Measurements from ENCODE around the gene ICAM2.

Gene ICAM2

GRCh38 chr17:64020056-64020766, at the start of gene ICAM2:
TSS of gene ICAM2 (minus strand) at chr17:64020633. CDS start at chr17:64006691, 13,942 bp downstream.
- DNase-seq (ENCODE audit: low read depth in 2 of 2) = peak; percentile 76 to 87

GRCh38 chr17:64070213-64070612, 49.8 kb upstream of the ICAM2 start:
- no peak for DNase-seq (ENCODE audit: low read depth in 2 of 2)

GRCh38 chr17:64069143-64069542, 48.7 kb upstream of the ICAM2 start:
- no peak for DNase-seq (ENCODE audit: low read depth in 2 of 2)

- no peak for DNase-seq (ENCODE audit: low read depth in 2 of 2)
Measured at GRCh38 chr17:64067657-64068056, 47.2 kb upstream of the ICAM2 start.

GRCh38 chr17:64066716-64067115, 46.3 kb upstream of the ICAM2 start:
- DNase-seq (ENCODE audit: low read depth in 2 of 2) = no peak

- no peak for DNase-seq (ENCODE audit: low read depth in 2 of 2)
Measured at GRCh38 chr17:64065161-64065560, 44.7 kb upstream of the ICAM2 start.

GRCh38 chr17:64064331-64064730, 43.9 kb upstream of the ICAM2 start:
- DNase-seq (ENCODE audit: low read depth in 2 of 2) = no peak

GRCh38 chr17:64063766-64064224, 43.4 kb upstream of the ICAM2 start:
- DNase-seq (ENCODE audit: low read depth in 2 of 2) = no peak

GRCh38 chr17:64063088-64063487, 42.7 kb upstream of the ICAM2 start:
- DNase-seq (ENCODE audit: low read depth in 2 of 2) = no peak

GRCh38 chr17:64061178-64061898, 40.9 kb upstream of the ICAM2 start:
- DNase-seq (ENCODE audit: low read depth in 2 of 2) = no peak

- DNase-seq (ENCODE audit: low read depth in 2 of 2) = no peak
Measured at GRCh38 chr17:64060331-64060730, 39.9 kb upstream of the ICAM2 start.

GRCh38 chr17:64059756-64060155, 39.3 kb upstream of the ICAM2 start:
- DNase-seq (ENCODE audit: low read depth in 2 of 2) = no peak

- no peak for DNase-seq (ENCODE audit: low read depth in 2 of 2)
Measured at GRCh38 chr17:64058621-64059020, 38.2 kb upstream of the ICAM2 start.

- no peak for DNase-seq (ENCODE audit: low read depth in 2 of 2)
Measured at GRCh38 chr17:64057701-64058263, 37.3 kb upstream of the ICAM2 start.

GRCh38 chr17:64056269-64057005, 36.0 kb upstream of the ICAM2 start:
- no peak for DNase-seq (ENCODE audit: low read depth in 2 of 2)

GRCh38 chr17:64055183-64056142, 35.0 kb upstream of the ICAM2 start:
- no peak for DNase-seq (ENCODE audit: low read depth in 2 of 2)

GRCh38 chr17:64054304-64054703, 33.9 kb upstream of the ICAM2 start:
- no peak for DNase-seq (ENCODE audit: low read depth in 2 of 2)

- no peak for DNase-seq (ENCODE audit: low read depth in 2 of 2)
Measured at GRCh38 chr17:64053101-64053500, 32.7 kb upstream of the ICAM2 start.

- no peak for DNase-seq (ENCODE audit: low read depth in 2 of 2)
Measured at GRCh38 chr17:64051153-64051552, 30.7 kb upstream of the ICAM2 start.

- DNase-seq (ENCODE audit: low read depth in 2 of 2) = no peak
Measured at GRCh38 chr17:64048805-64049204, 28.4 kb upstream of the ICAM2 start.

GRCh38 chr17:64045176-64045575, 24.7 kb upstream of the ICAM2 start:
- DNase-seq (ENCODE audit: low read depth in 2 of 2) = no peak
